GM21390 (cell line): Measurements from ENCODE around the gene SEMA4C.
A peak's percentile ranks its signal among the peaks of the same experiment; 100 is the strongest.

Experiments used
- ATAC-seq: cut with Tn5 transposase; IDR thresholded peaks from one replicate; pipeline ENCODE4 v1.9.1; 2021; ENCODE audit not compliant: unreplicated experiment

SEMA4C gene

GRCh38 chr2:96824079-96824870 lies 45.6 kb downstream of the SEMA4C start:
- no peak for ATAC-seq

- ATAC-seq = no peak
These were observed 46.7 kb downstream of the SEMA4C start for GRCh38 chr2:96823198-96823597.

GRCh38 chr2:96822786-96823185 lies 47.1 kb downstream of the SEMA4C start:
- ATAC-seq = no peak

GRCh38 chr2:96821113-96821675 lies 48.7 kb downstream of the SEMA4C start:
- no peak for ATAC-seq

- ATAC-seq = no peak
These were observed 49.9 kb downstream of the SEMA4C start for GRCh38 chr2:96819876-96820511.

GRCh38 chr2:96819128-96819875 lies 50.6 kb downstream of the SEMA4C start:
- no peak for ATAC-seq

GRCh38 chr2:96817882-96818281 lies 52.0 kb downstream of the SEMA4C start:
- no peak for ATAC-seq

- no peak for ATAC-seq
These were observed 52.8 kb downstream of the SEMA4C start for GRCh38 chr2:96816836-96817702.

- ATAC-seq = peak; percentile 89
These were observed 53.6 kb downstream of the SEMA4C start, which contains the start of gene CNNM3 for GRCh38 chr2:96816127-96816835. TSS of gene CNNM3 (plus strand) at chr2:96816268. CDS start at chr2:96816278, 10 bp downstream.

GRCh38 chr2:96815326-96816126 lies 54.4 kb downstream of the SEMA4C start:
- ATAC-seq = peak; percentile 1

GRCh38 chr2:96813656-96814055 lies 56.2 kb downstream of the SEMA4C start:
- ATAC-seq = no peak

- ATAC-seq = no peak
These were observed 58.0 kb downstream of the SEMA4C start for GRCh38 chr2:96811917-96812316.

- ATAC-seq = no peak
These were observed 59.1 kb downstream of the SEMA4C start for GRCh38 chr2:96810783-96811192.

GRCh38 chr2:96809951-96810782 lies 59.7 kb downstream of the SEMA4C start:
- ATAC-seq = no peak
